Liver (tissue), 9 donors: ENCODE measurements around the gene IRX3. TPM values are rescaled to one million over a fixed set of nuclear protein-coding genes. Genes with fewer than 3 reads are reported as not detected.

ENCODE experiments used
- DNase-seq: peaks from one replicate; pipeline ENCODE4 v3.0.0-alpha.2; 2017; ENCODE audit warnings: low spot score
- H3K27ac ChIP-seq, 2 donors: one replicate each; pipeline ENCODE4 v1.7.0; 2013; ENCODE audit warnings: inconsistent platforms in 2 of 2, low read length in 2 of 2, control low read depth in 1 of 2, low read depth in 1 of 2, mild to moderate bottlenecking in 1 of 2
- H3K27me3 ChIP-seq, 4 donors: one replicate each; pipeline versions ENCODE4 v1.6.1 to v1.7.0; 2013; ENCODE audit warnings: low read length in 3 of 4, inconsistent platforms in 1 of 4, mild to moderate bottlenecking in 1 of 4, moderate library complexity in 1 of 4; ENCODE audit not compliant: control insufficient read depth in 4 of 4, insufficient read depth in 4 of 4
- H3K36me3 ChIP-seq, 4 donors: one replicate each; pipeline versions ENCODE4 v1.6.1 to v1.7.0; 2013; ENCODE audit warnings: low read length in 3 of 4, mild to moderate bottlenecking in 3 of 4, low read depth in 1 of 4, moderate library complexity in 1 of 4; ENCODE audit not compliant: control insufficient read depth in 4 of 4, insufficient read depth in 3 of 4
- H3K4me1 ChIP-seq, 4 donors: one replicate each; pipeline versions ENCODE4 v1.6.1 to v1.7.0; 2013; ENCODE audit warnings: low read length in 3 of 4, mild to moderate bottlenecking in 3 of 4, moderate library complexity in 1 of 4; ENCODE audit not compliant: control insufficient read depth in 4 of 4, insufficient read depth in 4 of 4
- H3K4me3 ChIP-seq, 3 donors: one replicate each; pipeline versions ENCODE4 v1.6.1 to v1.7.0; 2013; ENCODE audit warnings: low read length in 3 of 3, control low read depth in 1 of 3, low read depth in 1 of 3, mild to moderate bottlenecking in 1 of 3
- H3K9ac ChIP-seq, 2 donors: one replicate each; pipeline ENCODE4 v1.7.0; 2013; ENCODE audit warnings: low read length in 2 of 2, mild to moderate bottlenecking in 2 of 2, moderate library complexity in 2 of 2, control low read depth in 1 of 2, low read depth in 1 of 2
- H3K9me3 ChIP-seq, 4 donors: one replicate each; pipeline versions ENCODE4 v1.6.1 to v1.7.0; 2013; ENCODE audit warnings: low read length in 3 of 4; ENCODE audit not compliant: control insufficient read depth in 4 of 4
- ATF3 ChIP-seq: IDR thresholded peaks from 2 replicates; pipeline ENCODE4 v1.6.1; 2016; ENCODE audit warnings: antibody characterized with exemption
- CTCF ChIP-seq: fragments of 150-350 bp; IDR thresholded peaks from 2 replicates; pipeline ENCODE4 v1.5.1; 2017; ENCODE audit warnings: improper control_type of control experiment, low read depth, low read length; ENCODE audit not compliant: missing input control
- EGR1 ChIP-seq, 2 donors: IDR thresholded peaks; 2 replicates each; pipeline ENCODE4 v1.6.1; 2016 to 2018; ENCODE audit warnings: antibody characterized with exemption in 2 of 2, low read depth in 2 of 2
- FOXA1 ChIP-seq: IDR thresholded peaks from 2 replicates; pipeline ENCODE4 v1.6.1; 2016; ENCODE audit warnings: antibody characterized with exemption
- FOXA2 ChIP-seq: IDR thresholded peaks from 2 replicates; pipeline ENCODE4 v1.6.1; 2016; ENCODE audit warnings: antibody characterized with exemption
- HNF4A ChIP-seq, 2 donors: conservative IDR thresholded peaks; 2 replicates each; pipeline ENCODE4 v1.6.1; 2016; ENCODE audit warnings: antibody characterized with exemption in 2 of 2, mild to moderate bottlenecking in 2 of 2
- HNF4G ChIP-seq: IDR thresholded peaks from 2 replicates; pipeline ENCODE4 v1.6.1; 2016; ENCODE audit warnings: antibody characterized with exemption
- JUND ChIP-seq, 2 donors: IDR thresholded peaks; 2 replicates each; pipeline ENCODE4 v1.6.1; 2016; ENCODE audit warnings: antibody characterized with exemption in 2 of 2
- MAX ChIP-seq: IDR thresholded peaks from 2 replicates; pipeline ENCODE4 v1.6.1; 2016; ENCODE audit warnings: antibody characterized with exemption
- NR2F2 ChIP-seq: IDR thresholded peaks from 2 replicates; pipeline ENCODE4 v1.6.1; 2016; ENCODE audit warnings: antibody characterized with exemption
- RAD21 ChIP-seq, 2 donors: IDR thresholded peaks; 2 replicates each; pipeline ENCODE4 v1.6.1; 2016; ENCODE audit warnings: antibody characterized with exemption in 2 of 2, mild to moderate bottlenecking in 2 of 2
- RXRA ChIP-seq, 2 donors: IDR thresholded peaks; 2 replicates each; pipeline ENCODE4 v1.6.1; 2017 to 2018; ENCODE audit warnings: antibody characterized with exemption in 2 of 2, mild to moderate bottlenecking in 1 of 2
- SP1 ChIP-seq: IDR thresholded peaks from 2 replicates; pipeline ENCODE4 v1.6.1; 2018; ENCODE audit warnings: antibody characterized with exemption, mild to moderate bottlenecking
- TAF1 ChIP-seq: conservative IDR thresholded peaks from 2 replicates; pipeline ENCODE4 v1.6.1; 2016; ENCODE audit warnings: antibody characterized with exemption, mild to moderate bottlenecking
- YY1 ChIP-seq: IDR thresholded peaks from 2 replicates; pipeline ENCODE4 v1.6.1; 2016; ENCODE audit warnings: antibody characterized with exemption, mild to moderate bottlenecking
- ZBTB33 ChIP-seq: IDR thresholded peaks from 2 replicates; pipeline ENCODE4 v1.6.1; 2016; ENCODE audit warnings: antibody characterized with exemption
- WGBS: extraction: QIAGEN DNeasy Blood & Tissue Kit; methylation state at CpG from one replicate; pipeline ENCODE4 v1.1.7; 2013; 5-methylcytosine and 5-hydroxymethylcytosine counted together
- polyA plus RNA-seq, 2 donors: library from polyadenylated mRNA; stranded (reverse) in 1 of 2; unstranded in 1 of 2; fragments of 200-250 nt in 1 of 2; fragments of >200 nt in 1 of 2; fragmentation: Nextera tagmentation in 1 of 2; extraction: Ambion mirVana in 1 of 2; gene quantifications; one replicate each; pipeline versions ENCODE4 v1.2.1 to v1.2.3, GENCODE V29; 2013 to 2015
- total RNA-seq, 2 donors: library from RNA; depleted of rRNA; stranded (reverse); fragments of >200 nt; gene quantifications; one replicate each; pipeline ENCODE4 v1.2.3, GENCODE V29; 2014
- donor health status: healthy.
- donor health status: healthy.
- donor health status: healthy.
- donor health status: healthy.
- donor health status: healthy.

Gene IRX3
- total and polyA plus RNA-seq, 4 donors = 0.53 to 0.59 TPM; not detected in 2

DNA sequence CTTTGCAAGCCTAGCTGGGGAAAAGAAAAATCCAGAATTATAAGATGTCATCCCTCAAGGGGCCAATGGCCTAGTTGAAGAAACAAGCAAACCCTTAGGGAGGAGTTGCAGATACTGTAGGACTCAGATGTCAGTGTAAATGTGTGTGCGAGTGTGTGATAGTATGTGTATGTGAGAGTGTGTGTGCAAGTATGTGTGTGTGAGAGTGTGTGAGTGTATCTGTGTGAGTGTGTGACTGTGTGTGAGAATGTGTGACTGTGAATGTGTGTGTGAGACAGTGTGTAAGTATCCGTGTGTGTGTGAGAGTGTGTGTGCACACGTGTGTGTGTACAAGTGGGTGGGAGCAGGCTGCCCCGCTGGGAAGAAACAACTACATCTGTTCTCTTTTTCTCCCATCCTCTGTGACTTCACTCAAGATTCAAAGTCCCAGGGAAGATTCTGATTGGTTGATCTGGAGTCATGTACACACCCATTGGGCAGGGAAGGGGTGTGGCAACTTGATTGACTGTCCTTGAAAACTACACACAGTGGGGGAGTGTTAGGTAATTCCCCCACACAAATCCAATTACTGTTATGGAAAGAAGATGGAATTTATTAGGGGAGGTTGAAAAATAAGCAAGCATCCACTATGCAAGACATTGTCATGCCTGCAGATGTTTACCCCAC is 40.7 kb downstream of the IRX3 start:
- TF ChIP-seq RAD21 (IDR thresholded peaks at IDR 0.05) (no peak), ATF3 (no peak), ZBTB33 (no peak), EGR1 (IDR thresholded peaks at IDR 0.05; ENCODE audit: low read depth in 2 of 2) (no peak), YY1 (no peak), HNF4G (no peak), RXRA (IDR thresholded peaks at IDR 0.05) (no peak), CTCF (no peak), NR2F2 (no peak), JUND (IDR thresholded peaks at IDR 0.05) (no peak), MAX (no peak), FOXA2 (no peak), TAF1 (no peak), FOXA1 (no peak), SP1 (no peak), HNF4A (conservative IDR thresholded peaks at IDR 0.05) (no peak)
- H3K4me1 ChIP-seq = no peaks in the 10 kb centered on the region
- no peak overlapping the region for H3K9ac ChIP-seq
- no peaks in the 10 kb centered on the region for H3K36me3 ChIP-seq
- H3K27me3 ChIP-seq = no peaks in the 10 kb centered on the region
- 87% methylated on average over 4 of the region's 4 CpGs for WGBS
- H3K9me3 ChIP-seq = no peaks in the 10 kb centered on the region
- H3K27ac ChIP-seq = no peak overlapping the region
- no peak overlapping the region for H3K4me3 ChIP-seq
- no peak for DNase-seq

- 29% methylated on average over 11 of the region's 11 CpGs for WGBS
- Histone ChIP-seq H3K27ac (no peak overlapping the region), H3K4me3 (no peak overlapping the region), H3K36me3 (no peaks in the 10 kb centered on the region), H3K27me3 (no peaks in the 10 kb centered on the region), H3K4me1 (no peaks in the 10 kb centered on the region), H3K9ac (no peak overlapping the region), H3K9me3 (no peaks in the 10 kb centered on the region)
- TF ChIP-seq MAX (no peak), ZBTB33 (no peak), EGR1 (IDR thresholded peaks at IDR 0.05; ENCODE audit: low read depth in 2 of 2) (no peak)
- no peak for DNase-seq
Observed at GRCh38 chr16:54244061-54244886, 42.3 kb downstream of the IRX3 start.
